HepG2 (cell line): ENCODE measurements around the gene LCAT. TPM values are rescaled to one million over a fixed set of nuclear protein-coding genes. Genes with fewer than 3 reads are reported as not detected.

Source experiments
- ELF1 ChIP-seq: sonication (generic); formaldehyde crosslinking; IDR thresholded peaks from 2 replicates; pipeline ENCODE4 v1.4.0; 2020; ENCODE audit warnings: missing genetic modification reagents
- ELF4 ChIP-seq: sonication (generic); formaldehyde crosslinking; IDR thresholded peaks from 2 replicates; pipeline ENCODE4 v1.5.0; 2020; ENCODE audit warnings: missing genetic modification reagents, mild to moderate bottlenecking, moderate library complexity, borderline replicate concordance
- FIP1L1 ChIP-seq: fragments of 200-400 bp; formaldehyde crosslinking; IDR thresholded peaks from 2 replicates; pipeline ENCODE4 v1.6.1; 2018; ENCODE audit warnings: low read depth, mild to moderate bottlenecking, low read length, moderate library complexity, borderline replicate concordance; ENCODE audit not compliant: insufficient read depth
- RFX5 ChIP-seq: IDR thresholded peaks from 2 replicates; pipeline ENCODE4 v1.6.1; 2011; ENCODE audit warnings: low read depth, low read length, improper control_type of control experiment
- SMAD1 ChIP-seq: sonication (generic); formaldehyde crosslinking; IDR thresholded peaks from 2 replicates; pipeline ENCODE4 v1.4.0; 2020; ENCODE audit warnings: missing genetic modification reagents, low read depth, mild to moderate bottlenecking, borderline replicate concordance
- SYNCRIP ChIP-seq: fragments of 200-400 bp; formaldehyde crosslinking; IDR thresholded peaks from 2 replicates; pipeline ENCODE4 v1.6.1; 2018; ENCODE audit warnings: mild to moderate bottlenecking, low read depth, low read length; ENCODE audit not compliant: insufficient read depth
- ZFX ChIP-seq: sonication (generic); formaldehyde crosslinking; IDR thresholded peaks from 2 replicates; pipeline ENCODE4 v1.4.0; 2020; ENCODE audit warnings: mild to moderate bottlenecking, low read depth, missing genetic modification reagents, moderate library complexity
- ZNF318 ChIP-seq: sonication (generic); formaldehyde crosslinking; IDR thresholded peaks from 2 replicates; pipeline ENCODE4 v1.4.0; 2020; ENCODE audit warnings: mild to moderate bottlenecking, missing genetic modification reagents
- ZNF501 ChIP-seq: sonication (generic); formaldehyde crosslinking; IDR thresholded peaks from 2 replicates; pipeline ENCODE4 v1.5.1; 2020; ENCODE audit warnings: mild to moderate bottlenecking, moderate library complexity, missing genetic modification reagents
- ZNF710 ChIP-seq: sonication (generic); formaldehyde crosslinking; IDR thresholded peaks from 2 replicates; pipeline ENCODE4 v1.5.0; 2020; ENCODE audit warnings: mild to moderate bottlenecking, missing genetic modification reagents, borderline replicate concordance
- polyA plus RNA-seq, 8 experiments: library from polyadenylated mRNA; depleted of rRNA in 3 of 8; stranded (reverse) in 7 of 8; unstranded in 1 of 8; fragments of >200 nt; fragmentation: Illumina TruSeq in 4 of 8; extraction: Trizol in 4 of 8; gene quantifications; 2 replicates each; pipeline versions ENCODE4 v1.2.1 to v1.2.3, GENCODE V29; 2011 to 2016; ENCODE audit warnings: low read depth in 4 of 8, missing spikeins in 1 of 8, mixed read lengths in 1 of 8; ENCODE audit not compliant: insufficient read depth in 1 of 8
- total RNA-seq, 5 experiments: library from RNA; depleted of rRNA; stranded (reverse); fragments of >200 nt; fragmentation: Illumina TruSeq; extraction: Trizol; gene quantifications; 2 replicates each; pipeline ENCODE4 v1.2.3, GENCODE V29; 2016; ENCODE audit warnings: low read depth in 1 of 5

The LCAT gene
- total and polyA plus RNA-seq, 2 of the 13 experiments (the other 11 are each of a cell fraction or from before 2014, with no cell fraction given) = 36.1 to 38.9 TPM

- TF ChIP-seq ZNF318 = 0 out of 2 replicates have a peak, but pooled peaks have one; percentile 53
- TF ChIP-seq ELF4 (CRISPR knock-in tag) = no peak
- no peak for TF ChIP-seq FIP1L1
- 0 out of 2 replicates have a peak, but pooled peaks have one; percentile 1 for TF ChIP-seq ELF1 (CRISPR knock-in tag)
- no peak for TF ChIP-seq SMAD1 (CRISPR knock-in tag)
- no peak for TF ChIP-seq RFX5
- no peak for TF ChIP-seq SYNCRIP
- TF ChIP-seq ZNF710 (CRISPR knock-in tag) = no peak
- TF ChIP-seq ZFX (CRISPR knock-in tag) = peak; percentile 3; the same call in 1 of the 2 replicates
- no peak for TF ChIP-seq ZNF501 (CRISPR knock-in tag)
Measured at GRCh38 chr16:67928147-67928546, 15.8 kb downstream of the LCAT start (continued).
